H9 (cell line): Measurements from ENCODE around the gene CCR9. TPM values are rescaled to one million over a fixed set of nuclear protein-coding genes. Genes with fewer than 3 reads are reported as not detected.

ENCODE experiments used
- DNase-seq: peaks from one replicate; pipeline ENCODE4 v3.0.0-alpha.2; 2017
- H2AFZ ChIP-seq: one replicate; pipeline ENCODE4 v1.6.1; 2013; ENCODE audit warnings: mild to moderate bottlenecking, low read length, control low read depth, moderate library complexity
- H2AK5ac ChIP-seq: 2 replicates; pipeline ENCODE4 v1.6.1; 2013; ENCODE audit warnings: low read length, control low read depth, mixed read lengths; ENCODE audit not compliant: insufficient read length
- H2BK120ac ChIP-seq: one replicate; pipeline ENCODE4 v1.6.1; 2013; ENCODE audit warnings: low read depth, mild to moderate bottlenecking, low read length, control low read depth, inconsistent platforms; ENCODE audit not compliant: poor library complexity, severe bottlenecking
- H2BK12ac ChIP-seq: 2 replicates; pipeline ENCODE4 v1.6.1; 2013; ENCODE audit warnings: low read length, control low read depth, mixed read lengths, low read depth; ENCODE audit not compliant: insufficient read length
- H2BK15ac ChIP-seq: 2 replicates; pipeline ENCODE4 v1.6.1; 2013; ENCODE audit warnings: low read depth, low read length, control low read depth
- H2BK20ac ChIP-seq: one replicate; pipeline ENCODE4 v1.6.1; 2013; ENCODE audit warnings: low read depth, mild to moderate bottlenecking, low read length, control low read depth, inconsistent platforms; ENCODE audit not compliant: poor library complexity, severe bottlenecking
- H2BK5ac ChIP-seq: 2 replicates; pipeline ENCODE4 v1.6.1; 2013; ENCODE audit warnings: low read length, control low read depth, mixed read lengths; ENCODE audit not compliant: insufficient read length
- H3K14ac ChIP-seq: 2 replicates; pipeline ENCODE4 v1.6.1; 2013; ENCODE audit warnings: low read length, control low read depth; ENCODE audit not compliant: insufficient read depth
- H3K18ac ChIP-seq: 2 replicates; pipeline ENCODE4 v1.6.1; 2013; ENCODE audit warnings: low read depth, mild to moderate bottlenecking, mixed read lengths, low read length, control low read depth; ENCODE audit not compliant: insufficient read length
- H3K23ac ChIP-seq: 2 replicates; pipeline ENCODE4 v1.6.1; 2013; ENCODE audit warnings: low read length, control low read depth, mixed read lengths, low read depth; ENCODE audit not compliant: insufficient read length
- H3K23me2 ChIP-seq: 2 replicates; pipeline ENCODE4 v1.6.1; 2013; ENCODE audit warnings: low read depth, mild to moderate bottlenecking, mixed read lengths, low read length, control low read depth; ENCODE audit not compliant: insufficient read length, poor library complexity, severe bottlenecking
- H3K27ac ChIP-seq: 2 replicates; pipeline ENCODE4 v1.5.1; 2013; ENCODE audit warnings: low read length, control low read depth, mixed read lengths, low read depth; ENCODE audit not compliant: insufficient read length
- H3K27me3 ChIP-seq: 2 replicates; pipeline ENCODE4 v1.6.1; 2013; ENCODE audit warnings: low read length, control low read depth, inconsistent platforms; ENCODE audit not compliant: insufficient read depth
- H3K4ac ChIP-seq: 2 replicates; pipeline ENCODE4 v1.6.1; 2013; ENCODE audit warnings: low read depth, mild to moderate bottlenecking, control low read depth, inconsistent platforms, low read length, moderate library complexity
- H3K4me1 ChIP-seq: 2 replicates; pipeline ENCODE4 v1.6.1; 2013; ENCODE audit warnings: low read length, control low read depth, inconsistent platforms; ENCODE audit not compliant: insufficient read depth
- H3K4me2 ChIP-seq: 2 replicates; pipeline ENCODE4 v1.6.1; 2013; ENCODE audit warnings: low read length, control low read depth, mixed read lengths; ENCODE audit not compliant: insufficient read length, insufficient read depth
- H3K56ac ChIP-seq: 2 replicates; pipeline ENCODE4 v1.6.1; 2013; ENCODE audit warnings: low read depth, mild to moderate bottlenecking, mixed read lengths, low read length, control low read depth; ENCODE audit not compliant: insufficient read length
- H3K79me1 ChIP-seq: 2 replicates; pipeline ENCODE4 v1.6.1; 2013; ENCODE audit warnings: low read depth, mild to moderate bottlenecking, moderate library complexity, low read length, control low read depth, inconsistent platforms; ENCODE audit not compliant: insufficient read depth, poor library complexity, severe bottlenecking
- H3K79me2 ChIP-seq: 2 replicates; pipeline ENCODE4 v1.6.1; 2013; ENCODE audit warnings: low read length, control low read depth, inconsistent platforms; ENCODE audit not compliant: insufficient read depth
- H3K9ac ChIP-seq: 2 replicates; pipeline ENCODE4 v1.6.1; 2013; ENCODE audit warnings: low read length, control low read depth, mixed read lengths; ENCODE audit not compliant: insufficient read length; ENCODE audit errors: extremely low read depth
- H3K9me3 ChIP-seq: one replicate; pipeline ENCODE4 v1.6.1; 2013; ENCODE audit warnings: low read depth, low read length, inconsistent platforms; ENCODE audit not compliant: control insufficient read depth
- H3T11ph ChIP-seq: one replicate; pipeline ENCODE4 v1.6.1; 2013; ENCODE audit warnings: mild to moderate bottlenecking, low read length, control low read depth, inconsistent platforms
- H4K20me1 ChIP-seq: one replicate; pipeline ENCODE4 v1.6.1; 2013; ENCODE audit not compliant: control insufficient read depth, insufficient read length, insufficient read depth
- H4K5ac ChIP-seq: 2 replicates; pipeline ENCODE4 v1.6.1; 2013; ENCODE audit warnings: low read depth, mild to moderate bottlenecking, mixed read lengths, low read length, control low read depth; ENCODE audit not compliant: insufficient read length
- H4K8ac ChIP-seq: replicated peaks from 2 replicates; pipeline ENCODE4 v1.6.1; 2013; ENCODE audit warnings: low read length, control low read depth, mixed read lengths, low read depth; ENCODE audit not compliant: insufficient read length
- H4K91ac ChIP-seq: 2 replicates; pipeline ENCODE4 v1.6.1; 2013; ENCODE audit warnings: low read depth, mild to moderate bottlenecking, moderate library complexity, mixed read lengths, low read length, control low read depth; ENCODE audit not compliant: insufficient read length
- H3K27ac Mint-ChIP-seq, 3 experiments: 2 replicates in 2 of 3; 3 replicates in 1 of 3; pipeline ENCODE4 v1.8.0; 2020 to 2021; ENCODE audit warnings: mixed read lengths in 3 of 3, mild to moderate bottlenecking in 1 of 3, moderate library complexity in 1 of 3
- H3K27me3 Mint-ChIP-seq: 2 replicates; pipeline ENCODE4 v1.8.0; 2021; ENCODE audit warnings: low read depth, mild to moderate bottlenecking, moderate library complexity, mixed read lengths
- H3K36me3 Mint-ChIP-seq, 3 experiments: 2 replicates in 2 of 3; 3 replicates in 1 of 3; pipeline ENCODE4 v1.8.0; 2020 to 2021; ENCODE audit warnings: low read depth in 3 of 3, mixed read lengths in 3 of 3; ENCODE audit not compliant: insufficient read depth in 1 of 3
- H3K4me1 Mint-ChIP-seq, 2 experiments: 2 replicates each; pipeline ENCODE4 v1.8.0; 2020; ENCODE audit warnings: mixed read lengths in 2 of 2
- H3K4me3 Mint-ChIP-seq, 2 experiments: 2 replicates in 1 of 2; 3 replicates in 1 of 2; pipeline ENCODE4 v1.8.0; 2020 to 2021; ENCODE audit warnings: mild to moderate bottlenecking in 2 of 2, mixed read lengths in 2 of 2, moderate library complexity in 1 of 2
- H3K9me3 Mint-ChIP-seq, 2 experiments: 2 replicates in 1 of 2; 3 replicates in 1 of 2; pipeline ENCODE4 v1.8.0; 2020; ENCODE audit warnings: mild to moderate bottlenecking in 2 of 2, mixed read lengths in 2 of 2, moderate library complexity in 1 of 2
- WGBS: extraction: QIAGEN DNeasy Blood & Tissue Kit; methylation state at CpG from one replicate; pipeline ENCODE4 v1.1.7; 2013; ENCODE audit warnings: missing lambda C conversion rate, low lambda C conversion rate, mixed read lengths; ENCODE audit not compliant: insufficient read length; ENCODE audit errors: extremely low coverage; 5-methylcytosine and 5-hydroxymethylcytosine counted together
- total RNA-seq: library from RNA; stranded (reverse); gene quantifications from 2 replicates; pipeline ENCODE4 v1.2.1, GENCODE V29; 2021
- TF ChIP-seq, protein P1 (sequence below): fragments of 200-600 bp; sonication (generic); conservative IDR thresholded peaks from 3 replicates; pipeline ENCODE4 v1.8.0; 2021; ENCODE audit warnings: antibody characterized with exemption, mild to moderate bottlenecking

CCR9 gene
- total RNA-seq, 1 experiment from 2014 or later: not detected

DNA sequence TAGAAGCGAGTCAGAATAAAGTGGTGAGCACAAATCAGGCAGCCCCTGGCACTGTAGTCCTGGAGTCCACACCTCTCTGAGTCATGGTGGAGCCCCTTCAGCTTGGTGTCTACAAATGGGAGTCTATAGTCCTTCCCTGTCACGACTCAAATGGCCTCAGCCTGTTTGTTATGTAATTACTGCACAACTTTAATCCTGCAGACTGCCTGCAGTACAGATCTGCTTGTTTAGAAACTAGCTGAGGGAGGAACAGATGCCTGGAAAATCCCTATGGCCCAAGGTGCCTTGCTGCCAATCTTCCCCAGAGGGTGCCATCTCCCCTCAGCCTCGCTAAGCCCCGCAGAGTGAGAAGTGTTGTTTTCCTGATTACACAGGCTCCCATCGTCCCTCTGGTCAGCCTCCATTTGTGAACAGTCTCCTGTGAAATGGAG is 53.0 kb downstream of the CCR9 start:
- H3K27me3 ChIP-seq: no peaks in the 10 kb centered on the region
- no peaks in the 10 kb centered on the region for H3K79me1 ChIP-seq
- no peaks in the 10 kb centered on the region for H3K4me1 ChIP-seq
- no peak overlapping the region for H2BK15ac ChIP-seq
- no CpG with 5 or more reads among the region's 5 CpGs for WGBS
- H4K8ac ChIP-seq: no peak overlapping the region
- H3K9ac ChIP-seq: no peak overlapping the region
- TF ChIP-seq, protein P1, sequence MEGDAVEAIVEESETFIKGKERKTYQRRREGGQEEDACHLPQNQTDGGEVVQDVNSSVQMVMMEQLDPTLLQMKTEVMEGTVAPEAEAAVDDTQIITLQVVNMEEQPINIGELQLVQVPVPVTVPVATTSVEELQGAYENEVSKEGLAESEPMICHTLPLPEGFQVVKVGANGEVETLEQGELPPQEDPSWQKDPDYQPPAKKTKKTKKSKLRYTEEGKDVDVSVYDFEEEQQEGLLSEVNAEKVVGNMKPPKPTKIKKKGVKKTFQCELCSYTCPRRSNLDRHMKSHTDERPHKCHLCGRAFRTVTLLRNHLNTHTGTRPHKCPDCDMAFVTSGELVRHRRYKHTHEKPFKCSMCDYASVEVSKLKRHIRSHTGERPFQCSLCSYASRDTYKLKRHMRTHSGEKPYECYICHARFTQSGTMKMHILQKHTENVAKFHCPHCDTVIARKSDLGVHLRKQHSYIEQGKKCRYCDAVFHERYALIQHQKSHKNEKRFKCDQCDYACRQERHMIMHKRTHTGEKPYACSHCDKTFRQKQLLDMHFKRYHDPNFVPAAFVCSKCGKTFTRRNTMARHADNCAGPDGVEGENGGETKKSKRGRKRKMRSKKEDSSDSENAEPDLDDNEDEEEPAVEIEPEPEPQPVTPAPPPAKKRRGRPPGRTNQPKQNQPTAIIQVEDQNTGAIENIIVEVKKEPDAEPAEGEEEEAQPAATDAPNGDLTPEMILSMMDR: no peak
- no peak overlapping the region for H4K91ac ChIP-seq
- peak overlapping the region in 2 of 3 experiments; percentile 31 to 61; a peak in 3 of 7 replicates for H3K27ac Mint-ChIP-seq
- no peak overlapping the region for H2BK20ac ChIP-seq
- no peaks in the 10 kb centered on the region for H4K20me1 ChIP-seq
- no peak overlapping the region for H3K14ac ChIP-seq
- H3K4me2 ChIP-seq: no peak overlapping the region
- H3K23ac ChIP-seq: no peak overlapping the region
- H3K4me3 Mint-ChIP-seq: no peak overlapping the region
- H3K79me2 ChIP-seq: no peaks in the 10 kb centered on the region
- H4K5ac ChIP-seq: no peak overlapping the region
- H3K4ac ChIP-seq: no peak overlapping the region
- no peak overlapping the region for H3K27ac ChIP-seq
- peaks cover 9 to 32% (median 28%) of the 10 kb centered on the region in 3 experiments; a peak in 5 of 7 replicates for H3K36me3 Mint-ChIP-seq
- H3T11ph ChIP-seq: no peak overlapping the region
- no peak overlapping the region for H2BK12ac ChIP-seq
- no peak overlapping the region for H3K56ac ChIP-seq
- H2AK5ac ChIP-seq: no peak overlapping the region
- H2AFZ ChIP-seq: no peak overlapping the region
- H3K9me3 ChIP-seq: no peaks in the 10 kb centered on the region
- H3K9me3 Mint-ChIP-seq: no peaks in the 10 kb centered on the region
- H3K18ac ChIP-seq: no peak overlapping the region
- no peak overlapping the region for H2BK5ac ChIP-seq
- no peaks in the 10 kb centered on the region for H3K23me2 ChIP-seq
- no peak for DNase-seq
- H3K4me1 Mint-ChIP-seq: peaks cover 16 to 20% of the 10 kb centered on the region in 2 experiments
- no peaks in the 10 kb centered on the region for H3K27me3 Mint-ChIP-seq
- no peak overlapping the region for H2BK120ac ChIP-seq
